ENCODE results near the gene UBE2N. TPM values are rescaled to one million over a fixed set of nuclear protein-coding genes. Genes with fewer than 3 reads are reported as not detected.

The UBE2N gene, protein sequence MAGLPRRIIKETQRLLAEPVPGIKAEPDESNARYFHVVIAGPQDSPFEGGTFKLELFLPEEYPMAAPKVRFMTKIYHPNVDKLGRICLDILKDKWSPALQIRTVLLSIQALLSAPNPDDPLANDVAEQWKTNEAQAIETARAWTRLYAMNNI
- 146 to 193 TPM (median 152 TPM) in 5 replicates for total RNA-seq (2022; extraction: Qiagen RNA extraction)

DNA sequence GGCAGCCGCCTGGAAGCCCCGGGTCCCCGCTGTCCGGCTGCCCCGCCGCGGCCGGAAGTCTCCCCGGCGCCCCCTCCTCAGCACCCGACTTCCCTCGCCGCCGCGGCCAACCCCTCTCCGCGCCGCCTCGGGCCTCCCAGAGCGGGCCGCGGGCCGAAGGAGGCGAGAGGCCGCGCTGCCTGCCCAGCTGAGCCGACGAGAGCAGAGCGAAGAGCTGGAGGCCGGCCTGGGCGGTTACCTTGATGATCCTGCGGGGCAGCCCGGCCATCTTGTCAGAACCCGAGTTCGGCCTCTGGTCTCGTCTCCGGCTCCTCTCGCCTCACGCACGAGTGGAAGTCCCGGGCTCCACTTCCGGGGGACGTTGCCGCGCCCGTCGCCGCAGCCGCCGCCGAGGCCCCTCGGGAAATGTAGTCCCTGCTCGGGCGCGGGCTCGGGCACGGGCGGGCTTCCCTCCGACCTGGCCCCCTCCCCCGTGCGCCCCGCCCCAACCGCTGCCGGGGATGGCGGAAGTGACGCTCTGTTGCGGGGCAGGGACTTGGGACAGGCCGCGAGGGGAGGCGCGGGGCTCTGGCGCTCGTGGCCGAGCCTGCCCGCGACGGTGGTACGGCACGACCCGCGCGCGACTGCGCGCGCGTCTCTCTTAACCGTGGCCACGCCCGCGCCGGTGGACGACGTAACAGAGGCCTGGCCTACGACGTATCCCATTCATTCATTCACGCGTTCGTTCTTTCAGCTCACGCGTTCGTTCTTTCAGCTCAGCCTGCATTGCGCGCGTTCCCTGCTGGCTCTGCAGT, at the start of gene UBE2N:
UBE2N (minus strand) TSS at position 331 of the 794 bp plus-strand sequence; CDS start at position 268, 63 bp downstream.

DNA sequence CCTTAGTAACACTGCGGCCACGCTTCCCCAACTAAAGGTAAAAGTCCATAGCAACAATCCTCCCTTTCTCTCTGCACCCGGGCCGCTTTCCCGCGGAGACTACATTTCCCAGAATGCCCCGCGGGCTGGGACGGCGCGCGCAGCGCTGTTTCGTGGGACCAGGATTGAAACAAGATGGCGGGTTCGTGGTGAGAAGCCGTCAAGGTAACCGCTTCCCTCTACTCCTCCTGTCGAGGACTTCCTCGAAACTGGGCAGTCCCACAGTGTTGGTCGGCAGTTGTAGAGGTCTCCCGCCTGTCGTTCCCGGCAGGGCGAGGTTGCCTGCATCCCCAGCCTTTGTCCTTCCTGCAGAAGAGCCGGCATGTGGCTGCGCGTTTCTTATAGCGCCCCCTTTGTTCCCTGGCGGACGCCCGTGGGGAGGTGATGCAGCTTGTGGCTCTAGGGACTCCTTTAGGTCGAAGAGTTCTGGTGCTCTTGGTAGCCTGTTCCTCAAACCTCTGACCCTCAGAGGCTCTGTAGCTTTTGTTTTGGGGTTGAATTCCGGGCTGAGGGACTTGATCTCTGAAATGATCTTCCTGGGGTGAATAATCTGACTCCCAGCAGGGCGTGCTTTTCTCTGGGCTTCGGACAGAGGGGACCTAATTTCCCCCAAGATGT, 25.7 kb upstream of the UBE2N start, which contains the start of gene MRPL42:
MRPL42 (plus strand) TSS at position 164 of the 657 bp plus-strand sequence. CDS start 1,772 bp downstream, outside the sequence.

DNA sequence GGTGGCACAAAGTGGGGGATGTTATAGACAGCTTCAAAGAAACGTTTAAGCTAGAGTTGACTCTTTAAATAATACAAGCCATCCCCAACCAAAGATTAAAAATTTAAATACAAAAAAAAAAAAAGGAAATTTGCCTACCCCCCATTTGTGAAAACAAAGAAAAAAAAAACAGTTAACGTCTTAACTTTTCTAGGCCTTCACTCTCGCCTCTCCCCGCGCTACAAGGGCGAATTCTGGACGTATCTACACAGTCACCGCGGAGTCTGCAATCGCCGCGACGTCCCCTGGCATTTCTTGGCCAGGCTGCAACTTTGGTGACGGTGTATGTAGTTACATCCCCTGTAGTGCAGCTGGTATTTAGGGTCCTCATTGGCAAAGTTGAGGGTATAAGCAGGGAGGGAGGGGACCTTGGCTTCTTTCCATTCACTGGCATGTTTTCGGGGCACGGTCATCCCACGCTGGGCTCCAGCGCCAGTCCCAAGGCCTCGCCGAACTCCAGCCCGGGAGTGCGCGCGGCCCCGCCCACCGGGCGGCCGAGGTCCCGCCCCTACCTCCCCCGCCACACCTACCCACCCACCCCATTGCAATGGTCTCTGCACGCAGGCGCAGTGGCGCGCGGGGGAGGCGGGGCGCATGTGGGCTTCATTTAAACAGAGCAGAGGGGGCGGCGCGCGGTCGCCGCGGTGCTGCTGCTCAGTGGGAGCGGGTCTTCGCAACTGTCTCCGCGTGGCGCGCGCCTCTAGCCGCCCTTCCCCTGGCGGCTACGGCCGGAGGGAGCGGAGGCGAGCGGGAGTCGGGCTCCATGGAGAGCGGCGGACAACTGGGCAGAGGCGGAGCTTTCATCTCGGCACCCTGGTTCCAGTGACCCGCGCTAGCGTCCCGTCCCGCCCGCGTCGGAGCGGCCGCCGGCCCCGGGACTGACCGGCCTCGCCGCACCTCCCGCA, 64.2 kb downstream of the UBE2N start, which contains the start of gene NUDT4:
NUDT4 (plus strand) TSS at position 674 of the 944 bp plus-strand sequence. CDS start 398 bp downstream, outside the sequence.

Other genes with a start within 250 kb of the UBE2N start
- 26.9 to 37.5 TPM (median 31.0 TPM) in 5 replicates for gene NUDT4, start 64.0 kb downstream of the UBE2N start, total RNA-seq (2022; extraction: Qiagen RNA extraction)
- gene MRPL42, start 25.6 kb upstream of the UBE2N start, total RNA-seq (2022; extraction: Qiagen RNA extraction): 47.6 to 56.0 TPM (median 49.8 TPM) in 5 replicates
- gene SOCS2, start 130.7 kb upstream of the UBE2N start, total RNA-seq (2022; extraction: Qiagen RNA extraction): 13.6 to 23.1 TPM (median 15.8 TPM) in 5 replicates
- 8.8 to 13.3 TPM (median 9.2 TPM) in 5 replicates for gene CRADD, start 235.4 kb upstream of the UBE2N start, total RNA-seq (2022; extraction: Qiagen RNA extraction)

Data from A549 treated with dexamethasone at 1 μM for 4 hours (cell line).